EL (cell line): ENCODE measurements around the gene IGFL4.

Source experiments
- DNase-seq: peaks from one replicate; pipeline ENCODE4 v3.0.0-alpha.2; 2016

IGFL4 gene

DNA sequence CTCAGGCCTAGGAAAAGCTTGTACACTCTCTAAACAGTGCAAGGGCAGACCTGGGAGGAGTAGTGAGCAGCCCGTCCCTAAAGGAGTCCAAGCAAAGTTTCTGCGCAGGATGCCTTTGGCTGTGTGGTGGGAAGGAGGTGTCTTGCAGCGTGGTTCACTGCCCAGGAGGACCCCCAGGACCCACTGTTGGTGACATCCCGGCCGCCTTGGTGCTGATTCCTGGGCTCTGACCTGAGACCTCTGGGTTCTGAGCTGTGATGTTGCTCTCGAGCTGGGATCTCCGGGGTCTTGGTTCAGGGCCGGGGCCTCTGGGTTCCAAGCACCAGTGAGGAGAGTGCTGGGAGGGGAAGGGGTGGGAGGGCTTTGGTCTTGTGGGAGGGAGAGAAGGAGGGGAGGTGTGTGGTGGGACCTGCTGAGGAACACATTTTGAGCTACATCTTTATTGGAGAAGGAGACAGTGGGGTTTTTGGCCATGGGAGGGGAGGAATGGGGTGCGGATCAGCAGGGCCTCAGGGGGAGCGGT is 22.0 kb downstream of the IGFL4 start:
- DNase-seq: no peak

GRCh38 chr19:46017874-46018675 is 22.7 kb downstream of the IGFL4 start:
- DNase-seq: no peak

DNA sequence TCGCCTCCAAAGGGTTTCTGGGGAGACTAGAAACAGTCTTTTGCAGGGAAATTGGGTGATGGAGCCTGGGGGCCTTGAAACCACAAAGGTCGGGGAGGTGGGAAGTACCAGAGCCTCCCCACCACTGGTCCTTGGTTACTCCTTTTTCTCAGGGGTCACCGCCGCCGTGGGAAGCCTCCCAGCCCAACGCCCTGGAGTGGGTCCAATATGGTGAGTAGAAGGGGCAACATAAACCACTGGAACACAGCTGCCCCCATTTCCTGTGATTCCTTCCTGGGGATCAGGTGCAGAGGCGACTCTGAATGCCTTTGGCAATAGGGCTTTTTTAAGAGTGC is 23.7 kb downstream of the IGFL4 start:
- no peak for DNase-seq

GRCh38 chr19:46016426-46017094 is 24.2 kb downstream of the IGFL4 start:
- peak; percentile 75 for DNase-seq

GRCh38 chr19:46015687-46016425 is 24.9 kb downstream of the IGFL4 start:
- DNase-seq: no peak

GRCh38 chr19:46014941-46015686 is 25.7 kb downstream of the IGFL4 start:
- peak; percentile 45 for DNase-seq

GRCh38 chr19:46014534-46014933 is 26.3 kb downstream of the IGFL4 start:
- DNase-seq: no peak

DNA sequence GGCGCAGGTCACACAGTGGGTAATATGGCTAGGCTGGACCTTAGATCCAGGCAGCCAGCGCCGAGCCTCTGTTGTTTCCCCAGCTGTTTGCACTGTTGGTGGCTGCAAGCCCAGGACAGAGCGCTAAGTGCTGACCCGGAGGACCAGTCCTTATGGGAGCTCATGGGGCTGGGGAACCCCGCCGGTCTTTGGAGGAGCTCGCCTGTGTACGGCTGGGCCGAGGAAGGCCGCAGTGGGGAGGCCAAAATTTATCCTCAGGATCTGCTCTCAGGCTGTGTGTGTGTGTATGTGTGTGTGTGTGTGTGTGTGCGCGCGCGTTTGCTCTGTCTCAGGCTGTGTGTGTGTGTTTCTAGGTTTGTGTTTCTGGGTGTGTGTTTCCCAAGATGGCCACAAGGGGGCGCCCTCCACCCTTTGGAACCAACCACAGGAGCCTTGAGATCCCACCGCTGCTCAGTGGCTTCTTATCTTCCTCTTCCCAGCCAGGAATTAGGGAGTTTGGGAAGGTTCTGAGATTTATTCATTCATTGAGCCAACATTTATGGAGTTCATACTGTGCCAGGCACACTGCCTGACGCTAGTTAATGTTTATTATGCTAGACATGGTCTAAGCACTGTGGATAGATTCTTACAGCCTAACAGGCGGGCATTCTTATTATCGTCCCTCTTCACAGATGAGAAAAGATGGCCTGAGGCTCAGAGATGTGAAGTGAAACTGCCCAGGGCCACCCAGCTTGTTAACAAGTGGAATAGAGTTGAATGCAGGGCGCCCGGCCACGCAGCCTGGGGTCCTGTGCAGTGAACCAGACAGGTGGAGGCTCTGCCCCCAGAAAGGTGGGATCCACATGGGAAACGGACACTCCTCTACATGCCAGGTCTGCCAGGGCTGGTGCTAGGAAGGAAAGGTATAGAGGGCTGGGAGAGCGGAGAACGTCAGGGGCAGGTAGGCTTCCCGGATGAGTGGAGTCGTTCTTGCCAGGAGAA is 31.0 kb downstream of the IGFL4 start:
- peak; percentile 65 for DNase-seq

DNA sequence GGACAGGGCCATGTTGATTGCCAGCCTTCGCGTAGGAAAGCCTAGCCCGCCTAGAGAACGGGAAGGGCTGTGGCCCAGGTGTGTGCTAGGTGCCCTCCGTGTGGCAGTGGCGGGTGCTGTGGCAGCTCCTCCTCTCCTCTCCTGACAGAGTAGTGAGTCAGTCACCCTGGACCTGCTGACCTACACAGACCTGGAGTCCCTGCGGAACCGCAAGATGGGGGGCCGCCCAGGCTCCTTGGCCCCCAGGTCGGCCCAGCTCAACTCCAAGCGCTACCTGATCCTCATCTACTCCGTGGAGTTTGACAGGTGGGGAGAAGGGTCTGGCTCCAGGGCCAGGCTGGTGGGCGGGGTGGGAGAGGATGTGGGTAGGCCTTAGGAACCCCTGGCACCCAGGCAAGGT is 34.4 kb downstream of the IGFL4 start:
- no peak for DNase-seq

DNA sequence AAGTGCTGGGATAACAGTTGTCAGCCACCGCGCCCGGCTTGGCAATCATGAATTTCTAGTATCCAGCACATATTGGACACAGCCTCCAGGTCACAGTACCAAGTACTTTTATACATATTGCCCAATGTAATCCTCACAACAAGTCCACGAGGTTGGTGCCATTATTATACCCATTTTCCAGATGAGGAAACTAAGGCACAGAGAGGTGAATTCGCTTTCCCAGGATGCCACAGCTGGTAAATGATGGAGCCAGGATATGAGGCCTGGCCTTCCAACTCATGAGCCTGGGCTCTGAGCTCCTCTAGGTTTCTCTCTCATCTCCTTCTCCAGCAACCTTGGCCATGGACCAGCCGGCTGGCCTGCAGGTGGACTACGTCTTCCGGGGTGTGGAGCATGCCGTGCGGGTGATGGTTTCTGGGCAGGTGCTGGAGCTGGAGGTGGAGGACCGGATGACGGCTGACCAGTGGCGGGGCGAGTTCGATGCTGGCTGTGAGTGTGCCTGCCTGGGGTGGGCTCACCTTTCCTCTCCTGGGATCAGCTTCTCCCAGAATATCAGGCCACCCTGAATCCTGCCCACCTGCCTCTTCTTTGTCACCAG is 38.0 kb downstream of the IGFL4 start:
- DNase-seq: no peak

- no peak for DNase-seq
Measured at GRCh38 chr19:46000491-46001246, 40.1 kb downstream of the IGFL4 start.

- peak; percentile 55 for DNase-seq
Measured at GRCh38 chr19:45999653-46000121, 41.1 kb downstream of the IGFL4 start.

GRCh38 chr19:45998834-45999233 is 42.0 kb downstream of the IGFL4 start:
- no peak for DNase-seq

- DNase-seq: no peak
Measured at GRCh38 chr19:45996933-45997332, 43.9 kb downstream of the IGFL4 start.

DNA sequence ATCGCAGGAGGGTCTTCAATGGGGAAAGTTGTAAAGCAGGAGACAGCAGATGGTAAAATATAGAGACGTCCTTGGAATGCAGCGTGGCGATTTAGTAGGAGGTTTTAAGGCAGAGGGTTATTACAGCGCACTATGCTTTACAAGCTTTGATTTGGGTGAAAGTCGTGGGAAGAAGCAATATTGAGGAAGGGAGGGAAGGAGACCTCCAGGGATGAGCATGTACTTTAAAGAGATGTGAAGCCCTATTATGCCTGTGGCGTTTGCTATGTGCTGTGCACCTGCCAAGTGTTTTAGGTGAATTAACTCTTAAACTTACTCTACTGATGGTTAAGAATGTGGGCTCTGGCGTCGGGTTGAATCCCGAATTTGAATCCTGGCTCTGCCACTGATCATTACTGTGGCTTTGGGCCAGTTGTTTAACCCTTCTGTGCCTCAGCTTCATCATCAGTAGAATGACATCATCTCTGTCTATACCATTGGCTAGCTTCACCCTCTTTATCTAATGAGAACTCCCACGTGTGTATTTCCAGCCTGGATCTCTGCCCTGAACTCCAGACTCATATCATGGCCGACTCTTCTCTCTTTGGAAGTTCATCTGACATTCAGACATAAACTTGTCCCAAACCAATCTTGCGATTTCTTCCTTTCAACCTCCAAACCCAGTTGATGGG is 45.0 kb downstream of the IGFL4 start:
- DNase-seq: peak; percentile 28

- DNase-seq: peak; percentile 100
Measured at GRCh38 chr19:45994998-45995714, 45.6 kb downstream of the IGFL4 start, which contains the start of gene CCDC61. Gene CCDC61, plus strand, starts transcription at chr19:45995467. Its CDS starts 7,552 bp downstream, at chr19:46003019.

GRCh38 chr19:45994456-45994997 is 46.3 kb downstream of the IGFL4 start:
- DNase-seq: no peak

GRCh38 chr19:45990113-45990728 is 50.6 kb downstream of the IGFL4 start:
- DNase-seq: no peak
